LNCAP (cell line): ENCODE results near the gene ACP1.

ENCODE experiments used
- CTCF ChIP-seq: fragments of 450-650 bp; IDR thresholded peaks from 2 replicates; pipeline ENCODE4 v1.5.1; 2017; ENCODE audit warnings: mild to moderate bottlenecking

Gene ACP1

GRCh38 chr2:320561-320960 lies 55.8 kb downstream of the ACP1 start:
- no peak for TF ChIP-seq CTCF

GRCh38 chr2:322326-322725 lies 57.6 kb downstream of the ACP1 start:
- TF ChIP-seq CTCF = no peak

- TF ChIP-seq CTCF = no peak
These were observed 58.3 kb downstream of the ACP1 start for GRCh38 chr2:323035-323434.
